CD4-positive, alpha-beta T cell treated with Interleukin-12 subunit alpha and Interleukin-12 subunit beta, for 1 hour (primary cell): Measurements from ENCODE around the gene SIGLEC9.
A peak's percentile ranks its signal among the peaks of the same experiment; 100 is the strongest.

Source experiments
- DNase-seq: peaks from one replicate; pipeline ENCODE4 v3.0.0-alpha.2; 2020

Gene SIGLEC9

DNA sequence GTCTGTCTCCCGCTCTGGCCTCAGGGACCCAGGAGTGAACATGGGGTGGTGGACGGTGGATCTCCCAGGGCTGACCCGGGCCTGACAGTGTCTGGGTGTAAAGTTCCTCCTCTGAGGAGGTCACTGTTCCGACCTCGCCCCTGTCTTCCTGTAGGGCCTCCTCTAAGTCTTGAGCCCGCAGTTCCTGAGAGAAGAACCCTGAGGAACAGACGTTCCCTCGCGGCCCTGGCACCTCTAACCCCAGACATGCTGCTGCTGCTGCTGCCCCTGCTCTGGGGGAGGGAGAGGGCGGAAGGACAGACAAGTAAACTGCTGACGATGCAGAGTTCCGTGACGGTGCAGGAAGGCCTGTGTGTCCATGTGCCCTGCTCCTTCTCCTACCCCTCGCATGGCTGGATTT, at the start of gene SIGLEC9:
Gene SIGLEC9, plus strand, starts transcription at position 178 of the 400 bp plus-strand sequence. Its CDS starts 69 bp downstream, at position 247.
- DNase-seq: no peak

DNA sequence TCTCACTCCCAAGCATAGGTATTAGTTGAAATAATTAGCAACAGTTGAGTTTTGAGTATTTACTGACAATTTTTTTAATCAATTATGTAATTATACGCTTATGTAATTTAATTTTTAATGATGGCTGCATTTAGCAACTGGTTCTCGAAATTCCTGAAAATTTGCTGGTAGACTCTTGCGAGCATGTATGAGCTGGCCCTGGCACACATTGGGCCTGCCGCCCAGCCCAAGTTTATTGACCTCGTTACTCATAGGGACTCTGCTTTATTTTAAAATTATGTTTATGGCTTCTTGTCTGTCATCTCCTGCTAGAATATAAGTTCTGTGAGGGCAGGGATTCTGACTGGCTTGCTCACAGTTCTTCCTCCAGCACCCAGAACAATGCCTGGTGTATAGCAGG, 48.7 kb upstream of the SIGLEC9 start:
- no peak for DNase-seq

DNA sequence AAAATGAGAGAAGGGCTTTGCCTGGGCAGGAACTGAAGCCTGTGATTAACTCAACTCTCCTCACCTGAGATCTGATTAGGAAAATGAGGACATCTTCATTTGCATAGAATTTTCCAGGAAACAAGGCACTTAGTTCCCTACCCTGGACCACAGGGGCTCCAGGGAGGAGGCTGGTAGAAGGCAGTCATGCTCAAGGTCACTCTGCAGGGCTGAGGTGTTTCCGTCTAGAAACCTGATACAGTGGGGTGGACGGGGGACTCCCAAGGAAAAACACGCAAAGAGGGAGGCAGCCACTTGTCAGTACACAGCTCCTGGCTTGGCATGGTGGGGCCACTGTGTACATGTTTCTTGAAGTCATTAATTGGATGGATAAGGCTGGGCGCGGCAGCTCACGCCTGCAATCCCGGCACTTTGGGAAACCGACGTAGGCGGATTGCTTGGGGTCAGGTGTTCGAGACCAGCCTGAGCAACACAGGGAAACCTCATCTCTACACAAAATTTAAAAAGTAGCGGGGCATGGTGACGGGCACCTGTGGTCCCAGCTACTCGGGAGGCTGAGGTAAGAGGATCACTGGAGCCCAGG, 48.0 kb upstream of the SIGLEC9 start:
- DNase-seq: no peak

DNA sequence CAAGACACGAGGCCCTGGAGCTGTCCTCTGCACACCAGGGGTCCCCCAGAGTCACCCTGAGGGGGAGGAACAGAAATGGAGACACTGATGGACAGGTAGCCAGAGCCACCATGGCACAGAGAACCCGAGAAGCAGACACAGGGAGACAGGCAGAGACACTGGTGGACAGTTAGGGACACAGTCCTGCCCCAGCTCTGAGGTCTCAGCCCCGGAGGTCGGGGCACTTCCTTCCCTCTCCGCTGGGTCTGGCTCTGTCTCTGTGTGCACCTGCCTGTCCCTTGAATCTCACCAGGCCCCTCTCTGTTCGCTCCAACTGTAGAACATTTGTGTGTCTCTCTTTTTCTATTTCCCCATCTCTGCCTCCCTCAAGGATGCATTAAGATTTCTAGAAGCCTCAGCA, 46.6 kb upstream of the SIGLEC9 start:
- DNase-seq: no peak

DNA sequence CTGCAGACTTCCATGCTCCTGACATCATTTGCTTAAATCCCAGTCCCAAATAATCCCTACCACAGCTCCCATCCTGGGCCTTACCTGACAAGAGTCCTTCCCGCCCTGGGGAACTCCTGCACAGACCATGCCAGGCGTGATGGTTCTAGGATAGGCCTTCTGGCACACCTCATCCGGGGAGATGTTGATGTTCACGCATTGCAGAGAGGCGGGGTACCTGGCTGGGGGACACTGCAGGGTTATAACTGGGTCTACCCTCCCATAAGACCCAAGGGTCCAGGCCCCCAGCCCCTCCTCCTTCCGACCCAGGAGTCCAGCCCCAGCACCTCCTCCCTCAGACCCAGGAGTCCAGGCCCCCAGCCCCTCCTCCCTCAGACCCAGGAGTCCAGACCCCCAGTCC, 46.0 kb upstream of the SIGLEC9 start:
- no peak for DNase-seq

DNA sequence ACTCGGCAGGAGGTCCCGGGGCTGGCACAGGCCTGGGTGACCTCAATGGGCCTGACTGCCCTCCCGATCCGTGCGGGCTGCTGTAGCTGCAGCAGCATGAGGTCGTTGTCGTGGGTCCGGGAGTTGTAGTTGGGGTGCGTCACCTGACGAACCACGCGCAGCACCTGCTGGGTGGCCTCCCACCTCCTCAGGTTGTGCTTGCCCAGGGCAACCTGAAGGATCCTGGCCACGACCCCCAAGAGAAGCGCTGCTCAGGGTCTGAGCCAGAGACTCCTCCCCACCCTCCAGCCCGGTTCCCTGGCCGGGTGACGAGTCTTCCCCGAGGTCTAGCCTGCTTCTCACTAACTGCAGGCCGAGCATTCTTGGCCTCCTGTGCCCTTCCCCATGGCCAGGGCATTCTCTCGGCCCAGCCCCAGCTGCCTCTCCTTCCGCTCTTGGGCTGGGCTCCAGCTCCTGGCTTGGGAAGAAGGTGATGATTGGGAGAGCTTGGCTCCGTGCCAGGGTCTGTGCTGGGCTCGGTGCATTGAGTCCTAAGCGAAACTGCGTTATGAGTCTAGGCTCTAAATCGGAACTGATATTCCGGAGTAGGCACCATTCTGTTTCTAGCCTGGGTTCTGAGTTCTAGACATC, 45.1 kb upstream of the SIGLEC9 start:
- no peak for DNase-seq

DNA sequence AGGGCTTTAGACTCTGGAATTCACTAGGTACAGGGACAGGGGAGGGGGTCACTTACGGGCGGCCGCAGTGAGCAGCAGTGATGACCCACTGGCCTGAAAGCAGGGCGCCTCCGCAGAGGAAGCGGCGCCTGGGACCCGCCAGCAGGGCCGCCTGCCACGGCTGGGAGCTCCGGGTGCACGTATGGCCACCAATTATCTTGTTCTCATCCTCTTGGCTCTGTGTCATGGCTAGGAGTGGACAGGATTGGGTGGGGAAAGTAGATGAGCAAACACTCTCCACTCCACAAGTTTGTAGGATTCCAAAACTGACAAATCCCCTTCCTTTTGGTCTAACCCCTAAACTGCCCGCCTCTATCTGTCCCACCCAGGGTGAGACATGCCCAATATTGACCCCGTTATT, 43.2 kb upstream of the SIGLEC9 start:
- no peak for DNase-seq

DNA sequence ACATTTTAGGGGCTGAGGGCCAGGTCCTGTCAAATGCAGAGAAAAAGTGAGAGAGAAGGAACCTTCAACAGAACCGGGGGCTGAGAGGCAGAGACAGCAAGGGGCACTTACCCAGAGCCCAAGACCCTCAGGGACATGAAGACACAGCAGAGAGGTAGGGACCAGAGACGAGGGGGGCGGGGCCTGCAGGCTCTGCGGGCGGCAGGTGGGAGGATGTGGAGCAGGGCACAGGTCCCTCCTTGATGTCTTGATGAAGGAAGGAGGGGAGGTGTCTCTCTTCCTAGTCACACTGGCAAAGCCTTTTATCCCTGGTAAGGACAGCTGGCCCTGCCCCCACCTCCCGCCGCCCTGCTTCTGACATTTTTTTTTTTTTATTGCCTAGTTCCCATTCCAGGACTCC, 42.1 kb upstream of the SIGLEC9 start, which contains the start of gene KLK14:
Gene KLK14, minus strand, starts transcription at position 277 of the 400 bp plus-strand sequence. Its CDS starts 273 bp downstream, at position 4.
- no peak for DNase-seq

DNA sequence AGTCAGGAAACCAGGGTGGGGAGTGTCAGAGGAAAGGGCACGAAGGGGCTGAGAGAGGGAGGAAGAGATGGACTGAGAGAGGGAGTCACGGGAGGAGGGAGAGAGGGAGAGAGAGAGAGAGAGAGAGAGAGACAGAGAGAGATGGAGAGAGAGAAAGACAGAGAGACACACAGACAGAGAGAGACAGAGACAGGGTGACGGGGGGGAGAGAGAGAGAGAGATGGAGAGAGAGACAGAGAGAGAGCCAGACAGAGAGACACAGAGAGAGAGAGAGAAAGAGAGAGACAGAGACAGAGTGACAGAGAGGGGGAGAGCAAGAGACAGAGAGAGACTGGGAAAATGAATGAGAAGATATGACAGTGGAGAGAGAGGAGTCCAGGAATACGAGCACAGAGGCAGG, 41.5 kb upstream of the SIGLEC9 start:
- no peak for DNase-seq

DNA sequence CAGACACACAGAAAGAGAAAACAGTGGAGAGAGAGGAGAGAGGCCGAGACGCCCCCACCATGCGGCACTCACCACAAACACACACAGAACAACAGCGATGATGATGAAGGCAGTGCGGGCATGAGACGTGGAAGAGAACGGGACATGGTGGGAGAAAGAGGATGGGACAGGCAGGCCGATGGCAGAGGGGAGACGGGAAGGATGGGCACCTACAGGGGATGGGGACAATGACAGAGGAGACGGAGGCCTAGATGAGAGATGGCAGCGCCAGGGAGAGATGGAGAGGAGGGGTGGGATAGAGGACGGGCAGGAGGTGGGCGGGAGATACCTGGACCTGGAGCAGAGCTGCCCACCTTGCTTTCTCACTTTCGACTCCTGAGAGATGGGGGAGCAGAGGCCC, 40.9 kb upstream of the SIGLEC9 start:
- no peak for DNase-seq

DNA sequence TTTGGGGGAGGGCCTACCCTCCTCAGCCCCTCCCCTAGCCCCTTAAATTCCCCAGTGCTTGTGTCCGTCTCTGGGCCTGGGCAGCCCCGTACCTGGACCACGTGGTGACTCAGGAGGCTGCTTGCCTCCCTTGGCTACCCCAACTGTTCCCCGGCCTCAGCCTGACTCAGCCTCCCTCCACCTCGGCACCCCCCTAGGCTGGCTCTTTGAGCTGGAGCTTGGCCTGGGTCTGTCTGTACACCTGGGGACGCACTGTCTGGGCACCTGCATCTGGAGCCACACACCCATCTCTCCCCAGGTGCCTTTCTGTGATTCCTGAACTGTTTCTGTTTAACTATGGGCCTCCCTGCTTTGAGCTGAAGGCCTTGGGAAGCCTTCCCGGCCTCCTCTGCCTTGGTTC, 40.2 kb upstream of the SIGLEC9 start:
- no peak for DNase-seq

DNA sequence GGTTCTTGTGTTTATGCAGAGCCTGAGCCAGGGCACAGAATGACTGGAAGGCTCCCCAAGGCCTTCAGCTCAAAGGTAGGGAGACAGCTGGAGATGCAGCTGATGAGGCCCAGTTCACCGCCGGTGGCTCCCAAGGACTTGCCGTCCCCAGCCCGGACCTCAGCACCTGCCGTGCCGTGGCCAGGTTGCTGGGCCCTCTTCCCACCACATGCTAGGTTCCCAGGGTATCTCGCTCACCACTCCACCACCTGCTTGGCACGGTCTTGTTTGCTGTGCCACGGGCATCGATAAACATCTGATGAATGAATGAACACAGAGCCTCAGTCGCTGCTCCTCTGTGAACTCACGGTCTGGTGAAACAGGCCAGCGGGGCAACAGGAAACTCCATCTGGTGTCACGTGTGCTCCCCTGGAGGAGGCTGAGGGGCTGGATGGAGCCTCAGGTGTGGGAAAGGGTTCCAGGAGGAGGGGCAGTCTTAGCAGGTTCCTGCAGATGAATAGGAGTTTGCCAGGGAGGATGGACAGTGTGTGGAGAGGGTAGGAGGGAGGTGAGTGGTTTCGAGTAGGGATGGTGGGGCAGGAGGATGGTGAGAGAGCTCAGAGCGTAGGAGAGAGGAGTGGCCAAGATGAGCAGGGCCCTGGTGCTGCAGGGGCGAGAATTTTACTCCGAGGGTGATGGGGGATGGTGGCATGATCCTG, 38.4 kb upstream of the SIGLEC9 start:
- DNase-seq: no peak

DNA sequence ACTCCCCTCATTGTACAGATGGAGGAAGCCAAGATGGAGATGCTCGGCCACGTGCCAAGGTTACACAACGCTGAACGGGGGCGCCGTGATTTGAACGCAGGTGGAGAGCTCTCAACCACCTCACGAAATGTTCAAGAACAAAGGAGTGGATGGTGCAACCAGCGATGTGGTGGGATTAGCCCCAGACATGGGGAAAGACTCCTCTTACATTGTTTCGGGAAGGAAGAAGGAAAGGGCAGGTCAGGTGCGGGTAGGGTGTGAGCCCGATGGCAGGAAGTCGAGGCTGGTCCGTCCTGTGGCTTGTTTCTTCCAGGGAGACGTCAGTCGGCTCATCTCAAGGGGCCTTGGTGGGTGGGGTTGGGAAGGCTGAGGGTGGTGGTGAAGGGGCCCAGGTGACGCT, 34.9 kb upstream of the SIGLEC9 start:
- DNase-seq: no peak

DNA sequence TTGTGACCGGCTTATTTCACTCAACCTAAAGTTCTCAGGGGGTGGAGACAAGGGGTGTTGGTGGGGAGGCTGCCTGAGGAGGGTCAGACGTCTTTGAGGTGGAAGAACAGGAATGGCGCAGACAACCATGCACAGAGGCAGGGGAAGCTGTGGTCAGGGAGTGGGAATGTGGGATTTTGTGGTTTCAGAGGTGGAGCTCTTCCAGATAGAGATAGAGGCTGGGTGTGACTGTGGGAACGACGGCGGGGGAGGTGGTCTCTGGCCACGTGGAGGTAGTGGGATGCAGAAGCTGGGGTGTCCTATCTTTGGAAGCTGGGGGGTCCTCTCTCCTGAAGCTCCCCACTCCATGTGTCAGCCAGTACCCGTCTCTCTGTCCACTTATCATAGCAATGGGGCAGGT, 34.2 kb upstream of the SIGLEC9 start:
- no peak for DNase-seq

DNA sequence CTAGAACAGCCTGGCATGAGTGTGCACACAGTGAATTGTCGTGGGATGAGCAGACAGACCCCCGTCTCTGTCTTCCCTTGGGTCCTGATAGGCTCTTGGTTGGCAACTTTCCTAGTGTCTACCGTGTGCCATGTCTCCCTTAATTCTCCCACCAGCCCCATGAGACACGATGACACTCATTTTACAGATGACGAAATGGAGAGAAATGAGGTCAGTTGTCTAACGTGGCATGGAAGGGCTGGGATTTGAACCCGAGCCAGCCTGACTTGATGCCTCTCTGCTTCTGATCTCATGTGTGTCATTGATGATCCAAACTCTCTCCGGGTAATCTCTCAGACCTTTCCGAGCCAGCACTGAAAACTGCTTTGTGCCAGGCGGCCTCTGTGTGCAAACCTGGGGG, 33.6 kb upstream of the SIGLEC9 start:
- DNase-seq: no peak

DNA sequence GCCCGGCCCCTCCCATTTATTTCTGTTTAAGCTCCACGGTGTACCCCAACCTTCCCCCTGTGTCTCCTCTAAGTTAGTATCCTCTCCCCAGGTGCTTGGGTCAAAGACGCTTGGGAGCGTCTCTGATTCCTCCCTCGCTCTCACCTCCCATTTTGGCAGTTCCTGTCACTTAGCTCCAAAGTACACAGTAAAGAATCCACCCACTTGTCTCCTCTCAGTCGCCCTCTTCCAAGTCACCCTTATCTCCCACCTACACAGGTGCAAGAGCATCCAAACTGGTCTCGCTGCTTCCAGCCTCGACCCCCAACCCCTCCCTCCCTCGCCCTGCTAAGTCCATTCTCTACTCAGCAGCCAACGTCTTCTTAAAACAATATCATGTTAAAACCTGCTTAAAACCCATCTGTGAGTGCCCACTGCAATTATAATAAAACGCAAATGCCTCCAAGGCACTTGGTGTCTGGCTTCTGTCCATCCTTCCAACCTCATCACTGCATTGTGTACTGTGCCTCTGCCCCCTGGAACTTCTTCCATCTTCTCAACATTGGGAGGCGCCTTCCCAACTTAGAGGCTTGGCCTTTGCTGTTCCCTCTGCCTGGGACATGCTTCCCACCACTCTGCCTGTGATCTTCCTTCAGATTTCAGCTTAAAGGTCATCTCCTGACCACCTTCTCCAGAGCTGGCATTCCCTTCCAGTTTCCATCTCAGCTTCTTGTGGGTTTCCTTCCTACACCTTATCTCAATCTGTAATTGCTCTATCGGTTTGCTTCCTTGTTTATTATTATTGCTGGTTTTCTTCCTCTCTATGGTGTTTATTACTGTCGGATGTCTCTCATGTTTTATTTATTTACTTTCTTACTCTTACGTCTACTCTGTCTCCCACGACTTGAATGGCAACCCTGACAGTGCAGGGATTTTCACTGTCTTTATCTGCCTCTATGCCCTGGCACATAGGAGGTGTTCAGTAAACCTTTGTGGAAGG, 32.5 kb upstream of the SIGLEC9 start:
- DNase-seq: no peak

DNA sequence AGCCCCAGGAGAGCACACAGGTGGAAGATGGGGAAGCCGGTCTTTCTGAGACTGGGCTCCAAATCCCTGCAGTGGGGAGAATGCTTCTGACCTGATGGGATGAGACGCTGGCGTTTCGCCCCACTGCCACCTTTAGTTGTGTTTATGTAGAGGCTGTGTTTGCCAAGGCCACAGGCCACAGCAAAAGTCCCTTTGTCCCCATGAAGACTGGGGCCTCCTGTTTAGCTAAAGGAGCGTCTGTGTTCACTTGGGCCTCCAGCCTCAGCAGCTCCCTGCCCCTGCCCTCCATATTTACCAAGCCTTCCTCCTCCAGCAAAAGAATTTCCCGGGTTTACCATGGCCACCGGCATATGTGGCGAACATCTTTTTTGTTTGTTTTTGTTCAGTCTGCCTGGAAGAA, 31.6 kb upstream of the SIGLEC9 start:
- no peak for DNase-seq

DNA sequence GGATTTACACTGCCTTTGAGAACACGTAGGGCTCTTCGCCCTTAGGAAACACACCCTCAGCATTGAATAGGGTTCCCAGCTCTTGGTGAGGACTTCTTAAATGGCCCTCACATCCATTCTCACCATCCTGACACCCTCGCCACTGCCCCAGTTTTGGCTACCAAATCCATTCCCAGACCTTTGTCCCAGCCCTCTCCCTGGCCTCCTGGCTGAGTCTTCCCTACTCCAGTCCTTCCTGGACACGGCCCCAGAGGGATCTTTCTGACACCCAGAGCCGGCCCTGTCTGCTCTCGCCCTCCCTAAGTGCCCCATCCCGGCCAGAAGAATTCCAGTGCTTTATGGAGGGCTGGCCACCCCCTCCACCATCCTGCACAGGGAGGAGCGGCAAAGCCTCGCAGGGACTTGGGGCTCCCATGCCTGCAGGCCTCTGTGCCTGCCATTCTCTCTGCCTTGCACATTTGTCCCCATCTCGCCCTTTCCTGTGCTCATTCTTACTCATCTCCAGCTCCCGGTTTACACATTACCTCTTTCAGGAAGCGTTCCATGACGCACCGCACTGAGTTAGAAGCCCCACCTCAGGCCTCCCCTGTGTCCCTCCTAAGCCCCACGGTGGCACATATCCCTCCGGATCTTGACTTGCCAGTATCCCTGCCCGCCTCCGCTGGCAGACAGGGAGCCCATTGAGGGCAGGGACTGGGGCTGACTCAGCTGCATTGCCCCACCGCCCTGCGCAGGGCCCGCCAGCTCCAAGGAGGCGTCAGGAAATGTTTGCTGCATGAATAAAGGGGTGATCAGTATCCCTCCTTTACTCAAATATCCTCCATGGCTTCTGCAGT, 31.0 kb upstream of the SIGLEC9 start:
- no peak for DNase-seq

DNA sequence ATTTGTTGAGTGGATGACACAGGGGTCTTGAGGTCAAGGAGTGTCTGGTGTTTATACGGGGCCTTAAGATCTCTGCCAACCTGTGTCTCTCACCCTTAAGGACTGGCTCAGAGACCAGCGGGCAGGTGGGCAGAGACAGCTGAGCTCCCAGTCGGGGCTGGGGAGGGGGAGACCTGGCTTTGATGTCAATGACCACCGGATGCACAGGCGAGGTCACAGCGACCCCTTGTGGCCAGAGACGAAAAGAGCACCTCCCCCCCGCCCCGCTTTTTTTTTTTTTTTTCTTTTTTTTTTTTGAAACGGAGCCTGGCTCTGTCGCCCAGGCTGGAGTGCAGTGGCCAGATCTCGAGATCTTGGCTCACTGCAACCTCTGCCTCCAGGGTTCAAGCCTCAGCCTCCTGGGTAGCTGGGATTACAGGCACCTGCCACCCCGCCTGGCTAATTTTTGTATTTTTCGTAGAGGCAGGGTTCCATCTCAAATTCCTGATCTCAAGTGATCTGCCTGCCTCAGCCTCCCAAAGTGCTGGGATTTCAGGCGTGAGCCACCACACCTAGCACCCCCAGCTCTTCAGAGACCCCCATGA, 29.9 kb upstream of the SIGLEC9 start:
- peak; percentile 22 for DNase-seq

DNA sequence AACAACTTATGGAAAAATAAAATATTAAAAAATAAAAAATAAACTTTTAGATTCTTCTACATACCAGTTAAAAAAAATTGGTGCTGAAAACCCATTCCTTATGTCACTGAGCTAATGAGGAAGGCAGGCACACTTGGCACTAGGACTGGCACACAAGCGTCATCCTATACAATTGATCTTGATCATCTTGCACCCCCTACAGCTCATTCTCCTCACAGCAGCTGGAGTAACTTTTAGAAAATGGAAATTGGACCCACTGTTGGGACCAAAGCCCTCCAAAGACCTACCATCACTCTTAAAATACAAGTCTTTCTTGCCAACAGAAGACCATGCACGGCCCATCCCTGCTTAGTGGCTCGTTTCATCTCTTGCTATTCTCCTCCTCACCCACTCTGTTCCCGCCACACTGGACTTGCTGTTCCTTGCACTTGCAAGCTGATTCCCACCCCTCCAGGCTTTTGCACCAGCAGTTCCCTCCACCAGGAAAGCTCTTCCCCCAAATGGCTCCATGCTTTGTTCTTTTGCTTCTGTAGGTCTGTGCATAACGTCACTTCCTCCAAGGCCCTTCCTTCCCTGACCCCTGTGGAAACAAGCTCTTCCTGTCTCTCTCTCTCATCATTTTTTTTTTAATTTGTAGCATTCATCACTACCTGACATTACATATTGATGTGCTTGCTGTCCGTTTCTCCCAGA, 28.1 kb upstream of the SIGLEC9 start:
- DNase-seq: no peak

DNA sequence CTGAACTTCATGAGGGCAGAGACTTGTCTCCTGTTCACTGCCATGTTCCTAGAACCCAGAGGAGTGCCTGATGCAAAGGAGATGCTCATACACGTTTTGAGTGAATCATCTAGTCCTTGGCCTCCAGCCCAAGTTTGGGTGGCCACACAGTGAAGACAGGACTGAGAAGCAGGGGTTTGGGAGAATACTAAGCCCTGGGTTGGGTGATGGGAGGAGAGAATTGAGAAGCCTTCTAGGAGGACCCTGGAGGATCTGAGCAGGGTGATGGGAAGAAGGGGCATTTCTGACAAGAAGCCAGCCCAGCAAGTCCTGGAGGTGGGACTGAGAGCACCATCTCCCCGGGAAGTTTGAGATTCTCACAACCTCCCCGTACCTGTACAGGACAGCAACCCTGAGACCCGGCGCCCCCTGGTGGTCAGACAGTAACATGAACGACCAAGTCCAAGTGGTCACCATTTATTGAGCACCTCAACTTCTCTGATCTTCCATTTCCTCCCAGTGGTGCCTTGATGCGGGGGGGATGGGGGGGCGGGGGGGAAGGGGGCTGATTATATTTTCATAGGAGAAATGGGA, 27.5 kb upstream of the SIGLEC9 start:
- peak; percentile 66 for DNase-seq
